H9 (cell line): ENCODE results near the gene TFAP2D. TPM values are rescaled to one million over a fixed set of nuclear protein-coding genes. Genes with fewer than 3 reads are reported as not detected.

Experiments used
- DNase-seq: peaks from one replicate; pipeline ENCODE4 v3.0.0-alpha.2; 2017
- H2AFZ ChIP-seq: one replicate; pipeline ENCODE4 v1.6.1; 2013; ENCODE audit warnings: mild to moderate bottlenecking, low read length, control low read depth, moderate library complexity
- H2AK5ac ChIP-seq: 2 replicates; pipeline ENCODE4 v1.6.1; 2013; ENCODE audit warnings: low read length, control low read depth, mixed read lengths; ENCODE audit not compliant: insufficient read length
- H2BK120ac ChIP-seq: one replicate; pipeline ENCODE4 v1.6.1; 2013; ENCODE audit warnings: low read depth, mild to moderate bottlenecking, low read length, control low read depth, inconsistent platforms; ENCODE audit not compliant: poor library complexity, severe bottlenecking
- H2BK12ac ChIP-seq: 2 replicates; pipeline ENCODE4 v1.6.1; 2013; ENCODE audit warnings: low read length, control low read depth, mixed read lengths, low read depth; ENCODE audit not compliant: insufficient read length
- H2BK15ac ChIP-seq: 2 replicates; pipeline ENCODE4 v1.6.1; 2013; ENCODE audit warnings: low read depth, low read length, control low read depth
- H2BK20ac ChIP-seq: one replicate; pipeline ENCODE4 v1.6.1; 2013; ENCODE audit warnings: low read depth, mild to moderate bottlenecking, low read length, control low read depth, inconsistent platforms; ENCODE audit not compliant: poor library complexity, severe bottlenecking
- H2BK5ac ChIP-seq: 2 replicates; pipeline ENCODE4 v1.6.1; 2013; ENCODE audit warnings: low read length, control low read depth, mixed read lengths; ENCODE audit not compliant: insufficient read length
- H3K14ac ChIP-seq: 2 replicates; pipeline ENCODE4 v1.6.1; 2013; ENCODE audit warnings: low read length, control low read depth; ENCODE audit not compliant: insufficient read depth
- H3K18ac ChIP-seq: 2 replicates; pipeline ENCODE4 v1.6.1; 2013; ENCODE audit warnings: low read depth, mild to moderate bottlenecking, mixed read lengths, low read length, control low read depth; ENCODE audit not compliant: insufficient read length
- H3K23ac ChIP-seq: 2 replicates; pipeline ENCODE4 v1.6.1; 2013; ENCODE audit warnings: low read length, control low read depth, mixed read lengths, low read depth; ENCODE audit not compliant: insufficient read length
- H3K23me2 ChIP-seq: 2 replicates; pipeline ENCODE4 v1.6.1; 2013; ENCODE audit warnings: low read depth, mild to moderate bottlenecking, mixed read lengths, low read length, control low read depth; ENCODE audit not compliant: insufficient read length, poor library complexity, severe bottlenecking
- H3K27ac ChIP-seq: 2 replicates; pipeline ENCODE4 v1.5.1; 2013; ENCODE audit warnings: low read length, control low read depth, mixed read lengths, low read depth; ENCODE audit not compliant: insufficient read length
- H3K27me3 ChIP-seq: 2 replicates; pipeline ENCODE4 v1.6.1; 2013; ENCODE audit warnings: low read length, control low read depth, inconsistent platforms; ENCODE audit not compliant: insufficient read depth
- H3K4ac ChIP-seq: 2 replicates; pipeline ENCODE4 v1.6.1; 2013; ENCODE audit warnings: low read depth, mild to moderate bottlenecking, control low read depth, inconsistent platforms, low read length, moderate library complexity
- H3K4me1 ChIP-seq: 2 replicates; pipeline ENCODE4 v1.6.1; 2013; ENCODE audit warnings: low read length, control low read depth, inconsistent platforms; ENCODE audit not compliant: insufficient read depth
- H3K4me2 ChIP-seq: 2 replicates; pipeline ENCODE4 v1.6.1; 2013; ENCODE audit warnings: low read length, control low read depth, mixed read lengths; ENCODE audit not compliant: insufficient read length, insufficient read depth
- H3K56ac ChIP-seq: 2 replicates; pipeline ENCODE4 v1.6.1; 2013; ENCODE audit warnings: low read depth, mild to moderate bottlenecking, mixed read lengths, low read length, control low read depth; ENCODE audit not compliant: insufficient read length
- H3K79me1 ChIP-seq: 2 replicates; pipeline ENCODE4 v1.6.1; 2013; ENCODE audit warnings: low read depth, mild to moderate bottlenecking, moderate library complexity, low read length, control low read depth, inconsistent platforms; ENCODE audit not compliant: insufficient read depth, poor library complexity, severe bottlenecking
- H3K79me2 ChIP-seq: 2 replicates; pipeline ENCODE4 v1.6.1; 2013; ENCODE audit warnings: low read length, control low read depth, inconsistent platforms; ENCODE audit not compliant: insufficient read depth
- H3K9ac ChIP-seq: 2 replicates; pipeline ENCODE4 v1.6.1; 2013; ENCODE audit warnings: low read length, control low read depth, mixed read lengths; ENCODE audit not compliant: insufficient read length; ENCODE audit errors: extremely low read depth
- H3K9me3 ChIP-seq: one replicate; pipeline ENCODE4 v1.6.1; 2013; ENCODE audit warnings: low read depth, low read length, inconsistent platforms; ENCODE audit not compliant: control insufficient read depth
- H3T11ph ChIP-seq: one replicate; pipeline ENCODE4 v1.6.1; 2013; ENCODE audit warnings: mild to moderate bottlenecking, low read length, control low read depth, inconsistent platforms
- H4K20me1 ChIP-seq: one replicate; pipeline ENCODE4 v1.6.1; 2013; ENCODE audit not compliant: control insufficient read depth, insufficient read length, insufficient read depth
- H4K5ac ChIP-seq: 2 replicates; pipeline ENCODE4 v1.6.1; 2013; ENCODE audit warnings: low read depth, mild to moderate bottlenecking, mixed read lengths, low read length, control low read depth; ENCODE audit not compliant: insufficient read length
- H4K8ac ChIP-seq: replicated peaks from 2 replicates; pipeline ENCODE4 v1.6.1; 2013; ENCODE audit warnings: low read length, control low read depth, mixed read lengths, low read depth; ENCODE audit not compliant: insufficient read length
- H4K91ac ChIP-seq: 2 replicates; pipeline ENCODE4 v1.6.1; 2013; ENCODE audit warnings: low read depth, mild to moderate bottlenecking, moderate library complexity, mixed read lengths, low read length, control low read depth; ENCODE audit not compliant: insufficient read length
- H3K27ac Mint-ChIP-seq, 3 experiments: 2 replicates in 2 of 3; 3 replicates in 1 of 3; pipeline ENCODE4 v1.8.0; 2020 to 2021; ENCODE audit warnings: mixed read lengths in 3 of 3, mild to moderate bottlenecking in 1 of 3, moderate library complexity in 1 of 3
- H3K27me3 Mint-ChIP-seq: 2 replicates; pipeline ENCODE4 v1.8.0; 2021; ENCODE audit warnings: low read depth, mild to moderate bottlenecking, moderate library complexity, mixed read lengths
- H3K36me3 Mint-ChIP-seq, 3 experiments: 2 replicates in 2 of 3; 3 replicates in 1 of 3; pipeline ENCODE4 v1.8.0; 2020 to 2021; ENCODE audit warnings: low read depth in 3 of 3, mixed read lengths in 3 of 3; ENCODE audit not compliant: insufficient read depth in 1 of 3
- H3K4me1 Mint-ChIP-seq, 2 experiments: 2 replicates each; pipeline ENCODE4 v1.8.0; 2020; ENCODE audit warnings: mixed read lengths in 2 of 2
- H3K4me3 Mint-ChIP-seq, 2 experiments: 2 replicates in 1 of 2; 3 replicates in 1 of 2; pipeline ENCODE4 v1.8.0; 2020 to 2021; ENCODE audit warnings: mild to moderate bottlenecking in 2 of 2, mixed read lengths in 2 of 2, moderate library complexity in 1 of 2
- H3K9me3 Mint-ChIP-seq, 2 experiments: 2 replicates in 1 of 2; 3 replicates in 1 of 2; pipeline ENCODE4 v1.8.0; 2020; ENCODE audit warnings: mild to moderate bottlenecking in 2 of 2, mixed read lengths in 2 of 2, moderate library complexity in 1 of 2
- WGBS: extraction: QIAGEN DNeasy Blood & Tissue Kit; methylation state at CpG from one replicate; pipeline ENCODE4 v1.1.7; 2013; ENCODE audit warnings: missing lambda C conversion rate, low lambda C conversion rate, mixed read lengths; ENCODE audit not compliant: insufficient read length; ENCODE audit errors: extremely low coverage; 5-methylcytosine and 5-hydroxymethylcytosine counted together
- total RNA-seq: library from RNA; stranded (reverse); gene quantifications from 2 replicates; pipeline ENCODE4 v1.2.1, GENCODE V29; 2021
- TF ChIP-seq, protein P1 (sequence below): fragments of 200-600 bp; sonication (generic); conservative IDR thresholded peaks from 3 replicates; pipeline ENCODE4 v1.8.0; 2021; ENCODE audit warnings: antibody characterized with exemption, mild to moderate bottlenecking

TFAP2D gene
- total RNA-seq, 1 experiment from 2014 or later = not detected

DNA sequence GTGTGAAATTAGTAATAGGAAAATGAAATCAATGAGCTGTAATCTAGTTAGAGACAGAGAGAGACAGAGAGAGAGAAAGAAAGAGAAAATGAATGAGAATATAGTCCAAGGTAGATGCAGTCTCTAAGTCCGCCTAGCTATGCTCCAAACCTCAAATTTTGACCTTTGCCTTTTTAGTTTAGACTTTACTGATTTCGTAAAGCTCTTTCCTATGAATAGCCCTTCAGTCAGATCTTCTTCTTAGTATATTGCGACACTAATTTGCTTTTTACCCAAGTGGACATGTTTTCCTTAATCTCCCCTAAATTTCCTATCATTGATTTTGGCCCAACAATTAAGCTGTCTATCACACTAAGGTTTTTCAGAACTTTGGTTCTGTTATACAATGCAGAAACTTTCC lies 49.5 kb downstream of the TFAP2D start:
- no peak overlapping the region for H3K27ac Mint-ChIP-seq
- no peak for DNase-seq
- H2BK20ac ChIP-seq = no peak overlapping the region
- no CpG with 5 or more reads among the region's 3 CpGs for WGBS
- no peaks in the 10 kb centered on the region; a peak in 1 of 7 replicates for H3K36me3 Mint-ChIP-seq
- no peak overlapping the region for H2BK15ac ChIP-seq
- no peak overlapping the region for H3K4me2 ChIP-seq
- H3K23me2 ChIP-seq = no peaks in the 10 kb centered on the region
- no peaks in the 10 kb centered on the region for H4K20me1 ChIP-seq
- no peak overlapping the region for H4K91ac ChIP-seq
- no peak overlapping the region for H4K8ac ChIP-seq
- no peak overlapping the region for H2BK12ac ChIP-seq
- no peak overlapping the region for H3K9ac ChIP-seq
- H3K4me1 ChIP-seq = peaks cover 4% of the 10 kb centered on the region; the same call in 1 of the 2 replicates
- no peaks in the 10 kb centered on the region for H3K27me3 ChIP-seq
- no peak overlapping the region for H3K4me3 Mint-ChIP-seq
- H3K18ac ChIP-seq = no peak overlapping the region
- no peaks in the 10 kb centered on the region for H3K79me2 ChIP-seq
- peaks cover 0 to 2% of the 10 kb centered on the region in 2 experiments; a peak in 3 of 5 replicates for H3K9me3 Mint-ChIP-seq
- no peak overlapping the region for H2AFZ ChIP-seq
- no peak overlapping the region for H3K4ac ChIP-seq
- TF ChIP-seq, protein P1, sequence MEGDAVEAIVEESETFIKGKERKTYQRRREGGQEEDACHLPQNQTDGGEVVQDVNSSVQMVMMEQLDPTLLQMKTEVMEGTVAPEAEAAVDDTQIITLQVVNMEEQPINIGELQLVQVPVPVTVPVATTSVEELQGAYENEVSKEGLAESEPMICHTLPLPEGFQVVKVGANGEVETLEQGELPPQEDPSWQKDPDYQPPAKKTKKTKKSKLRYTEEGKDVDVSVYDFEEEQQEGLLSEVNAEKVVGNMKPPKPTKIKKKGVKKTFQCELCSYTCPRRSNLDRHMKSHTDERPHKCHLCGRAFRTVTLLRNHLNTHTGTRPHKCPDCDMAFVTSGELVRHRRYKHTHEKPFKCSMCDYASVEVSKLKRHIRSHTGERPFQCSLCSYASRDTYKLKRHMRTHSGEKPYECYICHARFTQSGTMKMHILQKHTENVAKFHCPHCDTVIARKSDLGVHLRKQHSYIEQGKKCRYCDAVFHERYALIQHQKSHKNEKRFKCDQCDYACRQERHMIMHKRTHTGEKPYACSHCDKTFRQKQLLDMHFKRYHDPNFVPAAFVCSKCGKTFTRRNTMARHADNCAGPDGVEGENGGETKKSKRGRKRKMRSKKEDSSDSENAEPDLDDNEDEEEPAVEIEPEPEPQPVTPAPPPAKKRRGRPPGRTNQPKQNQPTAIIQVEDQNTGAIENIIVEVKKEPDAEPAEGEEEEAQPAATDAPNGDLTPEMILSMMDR = no peak
- H3K27me3 Mint-ChIP-seq = no peaks in the 10 kb centered on the region; the same call in 1 of the 2 replicates
- no peak overlapping the region for H3K14ac ChIP-seq
- no peaks in the 10 kb centered on the region for H3K9me3 ChIP-seq
- H3K27ac ChIP-seq = no peak overlapping the region
- no peak overlapping the region for H3K56ac ChIP-seq
- H4K5ac ChIP-seq = no peak overlapping the region
- no peak overlapping the region for H2BK120ac ChIP-seq
- no peak overlapping the region for H2BK5ac ChIP-seq
- H2AK5ac ChIP-seq = no peak overlapping the region
- no peak overlapping the region for H3K23ac ChIP-seq
- H3K4me1 Mint-ChIP-seq = peaks cover 20 to 23% of the 10 kb centered on the region in 2 experiments
- no peak overlapping the region for H3T11ph ChIP-seq
- H3K79me1 ChIP-seq = no peaks in the 10 kb centered on the region
